DND-41 (cell line): ENCODE data around the gene FAM124B.

Experiments
- ATAC-seq: fragments of 200-7000 bp; cut with Tn5 transposase; 3 replicates; pipeline ENCODE4 v1.9.1; 2021; ENCODE audit warnings: low read depth; ENCODE audit not compliant: insufficient read depth
- DNase-seq: peaks from one replicate; pipeline ENCODE4 v3.0.0-alpha.2; 2020
- H2AFZ ChIP-seq: 2 replicates; pipeline ENCODE4 v1.6.0; 2012; ENCODE audit warnings: low read depth, low read length
- H3K27ac ChIP-seq: 2 replicates; pipeline ENCODE4 v1.5.1; 2012; ENCODE audit warnings: low read length, inconsistent platforms
- H3K27me3 ChIP-seq: fragments of 200-600 bp; sonication (generic); 2 replicates; pipeline ENCODE4 v1.6.0; 2012; ENCODE audit warnings: low read length, mild to moderate bottlenecking, inconsistent platforms; ENCODE audit not compliant: insufficient read depth, poor library complexity
- H3K36me3 ChIP-seq: 2 replicates; pipeline ENCODE4 v1.5.1; 2012; ENCODE audit warnings: low read length, inconsistent platforms; ENCODE audit not compliant: insufficient read depth
- H3K4me1 ChIP-seq: 2 replicates; pipeline ENCODE4 v1.5.1; 2012; ENCODE audit warnings: mild to moderate bottlenecking, low read length; ENCODE audit not compliant: insufficient read depth
- H3K4me2 ChIP-seq: 2 replicates; pipeline ENCODE4 v1.6.0; 2012; ENCODE audit warnings: mild to moderate bottlenecking, moderate library complexity, low read length, inconsistent platforms; ENCODE audit not compliant: insufficient read depth
- H3K4me3 ChIP-seq, 2 experiments: fragments of 200-600 bp in 1 of 2; shearing (Covaris generic) in 1 of 2; 2 replicates each; pipeline ENCODE4 v1.5.1; 2012 to 2016; ENCODE audit warnings: inconsistent platforms in 2 of 2, low read length in 2 of 2, mild to moderate bottlenecking in 2 of 2, low read depth in 1 of 2, moderate library complexity in 1 of 2
- H3K79me2 ChIP-seq: 2 replicates; pipeline ENCODE4 v1.6.0; 2012; ENCODE audit warnings: low read length, inconsistent platforms; ENCODE audit not compliant: insufficient read depth
- H3K9ac ChIP-seq: 2 replicates; pipeline ENCODE4 v1.6.0; 2012; ENCODE audit warnings: low read depth, mild to moderate bottlenecking, inconsistent platforms, low read length, moderate library complexity
- H3K9me3 ChIP-seq: 2 replicates; pipeline ENCODE4 v1.5.1; 2012; ENCODE audit warnings: low read length, moderate library complexity, mild to moderate bottlenecking, inconsistent platforms; ENCODE audit not compliant: insufficient read depth, severe bottlenecking
- H4K20me1 ChIP-seq: 2 replicates; pipeline ENCODE4 v1.6.0; 2012; ENCODE audit warnings: low read length; ENCODE audit not compliant: insufficient read depth
- EZH2 ChIP-seq: IDR thresholded peaks from 3 replicates; pipeline ENCODE4 v1.6.1; 2012; ENCODE audit warnings: borderline replicate concordance, low read depth, mild to moderate bottlenecking, moderate library complexity, low read length, inconsistent platforms; ENCODE audit not compliant: severe bottlenecking
- TF ChIP-seq, protein P1 (sequence below): IDR thresholded peaks from 2 replicates; pipeline ENCODE4 v1.5.1; 2012; ENCODE audit warnings: borderline replicate concordance, low read length, moderate library complexity, mild to moderate bottlenecking; ENCODE audit not compliant: poor library complexity, severe bottlenecking; ENCODE audit errors: extremely low read depth

The FAM124B gene

DNA sequence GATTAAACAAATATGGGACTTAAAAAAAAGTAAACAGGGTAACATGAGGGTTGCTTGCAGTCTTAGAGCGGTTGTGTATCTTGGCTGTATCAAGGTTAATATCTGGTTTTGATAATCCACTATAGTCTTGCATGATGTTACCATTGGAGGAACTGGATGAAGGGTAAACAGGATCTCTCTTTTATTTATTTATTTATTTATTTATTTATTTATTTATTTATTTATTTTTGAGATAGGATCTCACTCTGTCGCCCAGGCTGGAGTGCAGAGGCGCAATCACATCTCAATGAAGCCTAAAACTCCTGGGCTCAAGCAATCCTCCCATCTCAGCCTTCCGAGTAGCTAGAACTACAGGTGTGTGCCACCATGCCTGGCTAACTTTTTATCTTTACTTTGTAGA is 42.9 kb upstream of the FAM124B start:
- Histone ChIP-seq H3K27me3 (no peaks in the 10 kb centered on the region), H3K4me2 (no peak overlapping the region), H3K9ac (no peak overlapping the region), H4K20me1 (no peaks in the 10 kb centered on the region), H3K4me3 (no peak overlapping the region), H3K79me2 (no peaks in the 10 kb centered on the region), H3K36me3 (no peaks in the 10 kb centered on the region), H3K4me1 (no peaks in the 10 kb centered on the region), H2AFZ (no peak overlapping the region), H3K9me3 (no peaks in the 10 kb centered on the region), H3K27ac (no peak overlapping the region)
- no peak for ATAC-seq
- no peak for TF ChIP-seq EZH2
- no peak for DNase-seq

DNA sequence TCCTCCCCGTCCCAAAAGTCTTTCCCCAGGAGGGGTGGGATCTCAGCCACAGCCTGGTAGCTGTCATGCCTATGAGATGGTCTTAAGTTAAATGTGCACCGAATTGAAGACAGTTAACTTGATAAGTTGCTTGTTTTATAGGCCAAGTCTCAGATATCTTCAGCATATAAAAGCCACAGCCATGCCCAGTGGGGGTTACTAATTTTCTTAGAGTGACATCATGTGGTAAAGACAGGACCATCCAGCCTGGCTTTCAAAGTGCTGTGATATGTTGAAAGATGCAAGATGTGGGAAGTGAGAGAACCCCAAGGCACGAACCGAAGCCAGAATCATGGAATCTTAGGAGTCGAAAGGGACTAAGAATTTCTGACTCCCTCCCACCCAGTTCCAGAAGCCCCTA is 42.1 kb upstream of the FAM124B start:
- no peaks in the 10 kb centered on the region for H3K27me3 ChIP-seq
- TF ChIP-seq, protein P1, sequence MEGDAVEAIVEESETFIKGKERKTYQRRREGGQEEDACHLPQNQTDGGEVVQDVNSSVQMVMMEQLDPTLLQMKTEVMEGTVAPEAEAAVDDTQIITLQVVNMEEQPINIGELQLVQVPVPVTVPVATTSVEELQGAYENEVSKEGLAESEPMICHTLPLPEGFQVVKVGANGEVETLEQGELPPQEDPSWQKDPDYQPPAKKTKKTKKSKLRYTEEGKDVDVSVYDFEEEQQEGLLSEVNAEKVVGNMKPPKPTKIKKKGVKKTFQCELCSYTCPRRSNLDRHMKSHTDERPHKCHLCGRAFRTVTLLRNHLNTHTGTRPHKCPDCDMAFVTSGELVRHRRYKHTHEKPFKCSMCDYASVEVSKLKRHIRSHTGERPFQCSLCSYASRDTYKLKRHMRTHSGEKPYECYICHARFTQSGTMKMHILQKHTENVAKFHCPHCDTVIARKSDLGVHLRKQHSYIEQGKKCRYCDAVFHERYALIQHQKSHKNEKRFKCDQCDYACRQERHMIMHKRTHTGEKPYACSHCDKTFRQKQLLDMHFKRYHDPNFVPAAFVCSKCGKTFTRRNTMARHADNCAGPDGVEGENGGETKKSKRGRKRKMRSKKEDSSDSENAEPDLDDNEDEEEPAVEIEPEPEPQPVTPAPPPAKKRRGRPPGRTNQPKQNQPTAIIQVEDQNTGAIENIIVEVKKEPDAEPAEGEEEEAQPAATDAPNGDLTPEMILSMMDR = no peak
- TF ChIP-seq EZH2 = no peak
- H3K9ac ChIP-seq = no peak overlapping the region
- H3K4me1 ChIP-seq = no peaks in the 10 kb centered on the region
- ATAC-seq (no peak), DNase-seq (no peak)
- no peak overlapping the region for H3K4me3 ChIP-seq
- no peak overlapping the region for H3K4me2 ChIP-seq
- H3K79me2 ChIP-seq = no peaks in the 10 kb centered on the region
- no peaks in the 10 kb centered on the region for H3K36me3 ChIP-seq
- no peaks in the 10 kb centered on the region for H3K9me3 ChIP-seq
- H4K20me1 ChIP-seq = no peaks in the 10 kb centered on the region
- no peak overlapping the region for H3K27ac ChIP-seq
- no peak overlapping the region for H2AFZ ChIP-seq

DNA sequence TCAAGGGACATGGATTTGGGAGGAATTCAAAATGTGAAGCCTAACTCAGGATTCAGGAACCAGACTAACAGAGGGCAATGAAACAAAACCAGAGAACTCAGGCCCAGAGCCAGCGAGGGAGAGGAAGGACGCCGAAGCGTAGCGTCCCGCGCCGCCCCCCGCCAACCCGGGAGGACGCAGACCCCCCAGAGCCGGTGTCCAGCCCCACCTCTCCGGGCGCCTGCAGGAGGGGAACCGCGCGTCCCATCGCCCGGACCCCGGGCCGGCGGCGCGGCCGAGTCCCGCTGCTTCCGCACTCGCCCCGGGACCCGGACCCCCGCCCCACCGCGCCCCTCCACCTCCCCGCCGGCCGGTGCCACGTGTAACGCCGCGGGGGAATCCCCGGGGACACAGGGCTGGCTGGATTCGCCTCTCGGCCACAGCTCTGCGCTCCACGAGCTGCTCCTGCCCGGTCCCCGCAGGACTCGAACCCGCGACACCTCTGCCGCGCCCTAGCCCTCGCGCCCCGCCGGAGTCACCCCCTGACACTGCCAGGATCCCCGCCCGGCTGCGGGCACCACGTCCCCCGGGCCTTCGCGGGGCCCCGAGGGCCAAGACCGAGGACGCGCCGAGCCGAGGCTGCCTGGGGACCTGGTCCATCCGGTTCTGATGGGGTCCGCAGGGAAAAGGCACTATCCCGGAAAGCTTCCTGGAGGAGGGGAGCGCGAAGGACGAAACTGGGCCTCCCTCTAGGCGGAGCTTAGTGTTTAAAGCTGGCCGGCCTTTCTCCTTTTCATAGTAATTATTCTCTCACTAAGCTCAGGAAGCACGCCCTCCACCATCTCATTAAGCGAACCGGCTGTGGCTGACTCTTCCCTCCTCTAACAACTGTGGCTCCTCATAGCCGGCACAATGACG is 40.4 kb upstream of the FAM124B start:
- no peak overlapping the region for H3K4me3 ChIP-seq
- ATAC-seq (no peak), DNase-seq (no peak)
- no peaks in the 10 kb centered on the region for H3K9me3 ChIP-seq
- H2AFZ ChIP-seq = no peak overlapping the region
- no peaks in the 10 kb centered on the region for H3K36me3 ChIP-seq
- no peaks in the 10 kb centered on the region for H3K4me1 ChIP-seq
- H3K79me2 ChIP-seq = no peaks in the 10 kb centered on the region
- no peaks in the 10 kb centered on the region for H4K20me1 ChIP-seq
- no peak overlapping the region for H3K4me2 ChIP-seq
- H3K27me3 ChIP-seq = no peaks in the 10 kb centered on the region
- H3K9ac ChIP-seq = no peak overlapping the region
- TF ChIP-seq, protein P1 = no peak
- TF ChIP-seq EZH2 = no peak
- no peak overlapping the region for H3K27ac ChIP-seq

DNA sequence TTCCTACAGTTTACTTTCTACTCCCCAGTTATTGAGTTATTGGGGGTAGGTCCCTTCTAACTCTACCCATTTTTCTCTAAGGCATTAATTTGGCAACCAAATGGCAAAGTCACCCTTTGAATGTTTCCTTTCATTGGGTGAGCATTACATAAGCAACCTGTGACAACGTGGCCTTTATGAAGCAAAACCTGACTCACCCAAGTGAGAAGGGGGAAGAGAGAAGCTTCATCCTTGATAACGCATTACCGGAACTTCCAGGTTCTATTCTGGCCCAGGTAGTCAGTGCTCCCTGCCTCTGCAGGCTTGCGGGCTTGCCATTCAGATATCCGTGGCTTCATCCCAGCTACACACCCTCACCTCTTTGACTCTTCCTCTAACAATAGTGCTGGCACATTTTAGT is 39.1 kb upstream of the FAM124B start:
- no peaks in the 10 kb centered on the region for H3K9me3 ChIP-seq
- no peaks in the 10 kb centered on the region for H4K20me1 ChIP-seq
- no peaks in the 10 kb centered on the region for H3K36me3 ChIP-seq
- no peak overlapping the region for H3K9ac ChIP-seq
- no peak for DNase-seq
- no peaks in the 10 kb centered on the region for H3K79me2 ChIP-seq
- no peak overlapping the region for H2AFZ ChIP-seq
- no peak for ATAC-seq
- H3K4me2 ChIP-seq = no peak overlapping the region
- no peak overlapping the region for H3K4me3 ChIP-seq
- H3K27me3 ChIP-seq = no peaks in the 10 kb centered on the region
- TF ChIP-seq, protein P1 = no peak
- TF ChIP-seq EZH2 = no peak
- no peak overlapping the region for H3K27ac ChIP-seq
- no peaks in the 10 kb centered on the region for H3K4me1 ChIP-seq
